ENCODE data around the gene NCOA6. TPM values are rescaled to one million over a fixed set of nuclear protein-coding genes. Genes with fewer than 3 reads are reported as not detected.

The NCOA6 gene
- polyA plus RNA-seq, 1 donor from 2014 or later: 13.0 TPM

DNA sequence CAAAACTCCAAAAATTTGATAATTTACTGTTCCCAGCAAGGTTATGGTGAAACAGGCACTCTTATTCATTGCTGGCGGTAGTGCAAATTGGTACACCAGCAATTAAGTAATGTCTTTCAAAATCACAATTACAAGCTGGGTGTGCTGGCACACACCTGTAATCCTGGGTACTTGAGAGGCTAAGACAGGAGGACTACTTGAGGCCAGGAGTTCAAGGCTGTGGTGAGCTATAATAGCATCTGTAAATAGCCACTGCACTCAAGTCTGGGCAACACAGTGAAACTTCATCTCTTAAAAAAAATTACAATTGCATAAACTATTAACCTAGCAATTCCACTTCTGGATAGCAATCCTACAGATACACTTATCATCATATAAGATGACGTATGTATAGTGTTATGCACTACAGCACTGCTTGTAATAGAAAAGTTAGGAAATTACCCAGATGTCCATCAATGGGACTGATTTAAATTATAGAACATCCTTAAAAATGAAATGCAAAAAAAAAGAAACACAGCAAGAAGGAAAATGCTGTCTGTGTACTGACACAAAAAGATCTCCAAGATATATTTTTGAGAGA is 31.4 kb downstream of the NCOA6 start:
- Histone ChIP-seq H3K36me3 (ENCODE audit: insufficient read depth, low read length) (no peaks in the 10 kb centered on the region), H3K79me2 (replicated peaks; ENCODE audit: insufficient read depth, low read length) (peaks cover 24% of the 10 kb centered on the region), H3K27me3 (ENCODE audit: insufficient read depth, low read depth, low read length) (no peaks in the 10 kb centered on the region), H3K9me2 (ENCODE audit: insufficient read depth, low read length) (no peaks in the 10 kb centered on the region), H3K4me3 (ENCODE audit: low read length) (no peak overlapping the region), H3K9me3 (ENCODE audit: low read length) (no peaks in the 10 kb centered on the region), H3K4me2 (ENCODE audit: low read length) (no peak overlapping the region), H3K9ac (ENCODE audit: low read length) (no peak overlapping the region), H2AFZ (ENCODE audit: low read depth, low read length) (no peak overlapping the region), H4K20me1 (ENCODE audit: insufficient read depth) (no peaks in the 10 kb centered on the region), H3K27ac (ENCODE audit: low read length) (no peak overlapping the region), H3F3A (ENCODE audit: insufficient read depth, low read length, poor library complexity, severe bottlenecking) (no peaks in the 10 kb centered on the region)
- TF ChIP-seq EZH2 (IDR thresholded peaks at IDR 0.05; ENCODE audit: borderline replicate concordance, insufficient read depth, low read length, poor library complexity, severe bottlenecking) (no peak), RAD21 (conservative IDR thresholded peaks at IDR 0.05) (no peak), TAF1 (IDR thresholded peaks at IDR 0.05; ENCODE audit: low read depth) (no peak)

DNA sequence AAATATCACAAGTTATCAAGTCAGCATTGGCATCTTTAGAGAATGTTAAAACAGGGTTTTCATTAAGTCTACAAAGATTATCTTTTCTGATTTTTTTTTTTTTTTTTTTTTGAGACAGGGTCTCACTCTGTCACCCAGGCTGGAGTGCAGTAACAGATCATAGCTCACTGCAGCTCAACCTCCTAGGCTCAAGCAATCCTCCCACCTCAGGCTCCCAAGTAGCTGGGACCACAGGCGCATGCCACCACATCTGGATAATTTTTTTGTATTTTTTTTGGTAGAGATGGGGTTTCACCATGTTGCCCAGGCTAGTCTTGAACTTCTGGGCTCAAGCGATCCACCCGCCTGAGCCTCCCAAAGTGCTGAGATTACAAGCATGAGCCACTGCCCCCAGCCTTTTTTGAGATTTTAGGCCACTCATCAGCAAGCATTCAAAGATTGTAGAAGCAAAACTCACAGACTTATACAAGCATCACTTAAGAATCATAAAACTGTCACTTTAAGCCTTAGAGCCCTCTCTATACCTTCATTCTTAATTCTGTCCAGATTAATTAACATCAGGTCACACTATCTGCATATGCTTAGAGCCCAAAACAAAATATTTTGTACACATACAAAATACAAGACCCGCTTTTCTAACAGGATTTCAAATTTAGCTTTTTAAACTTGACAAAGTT is 32.6 kb downstream of the NCOA6 start:
- no peak overlapping the region for H3K4me3 ChIP-seq (ENCODE audit: low read length)
- no peaks in the 10 kb centered on the region for H4K20me1 ChIP-seq (ENCODE audit: insufficient read depth)
- TF ChIP-seq EZH2 (IDR thresholded peaks at IDR 0.05; ENCODE audit: borderline replicate concordance, insufficient read depth, low read length, poor library complexity, severe bottlenecking): no peak
- TF ChIP-seq TAF1 (IDR thresholded peaks at IDR 0.05; ENCODE audit: low read depth): no peak
- TF ChIP-seq, protein P1, sequence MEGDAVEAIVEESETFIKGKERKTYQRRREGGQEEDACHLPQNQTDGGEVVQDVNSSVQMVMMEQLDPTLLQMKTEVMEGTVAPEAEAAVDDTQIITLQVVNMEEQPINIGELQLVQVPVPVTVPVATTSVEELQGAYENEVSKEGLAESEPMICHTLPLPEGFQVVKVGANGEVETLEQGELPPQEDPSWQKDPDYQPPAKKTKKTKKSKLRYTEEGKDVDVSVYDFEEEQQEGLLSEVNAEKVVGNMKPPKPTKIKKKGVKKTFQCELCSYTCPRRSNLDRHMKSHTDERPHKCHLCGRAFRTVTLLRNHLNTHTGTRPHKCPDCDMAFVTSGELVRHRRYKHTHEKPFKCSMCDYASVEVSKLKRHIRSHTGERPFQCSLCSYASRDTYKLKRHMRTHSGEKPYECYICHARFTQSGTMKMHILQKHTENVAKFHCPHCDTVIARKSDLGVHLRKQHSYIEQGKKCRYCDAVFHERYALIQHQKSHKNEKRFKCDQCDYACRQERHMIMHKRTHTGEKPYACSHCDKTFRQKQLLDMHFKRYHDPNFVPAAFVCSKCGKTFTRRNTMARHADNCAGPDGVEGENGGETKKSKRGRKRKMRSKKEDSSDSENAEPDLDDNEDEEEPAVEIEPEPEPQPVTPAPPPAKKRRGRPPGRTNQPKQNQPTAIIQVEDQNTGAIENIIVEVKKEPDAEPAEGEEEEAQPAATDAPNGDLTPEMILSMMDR (IDR thresholded peaks at IDR 0.05; ENCODE audit: poor library complexity, severe bottlenecking): no peak
- TF ChIP-seq POLR2AphosphoS5 (IDR thresholded peaks at IDR 0.05): no peak
- no peak for TF ChIP-seq RAD21 (conservative IDR thresholded peaks at IDR 0.05)
- TF ChIP-seq, protein P2, sequence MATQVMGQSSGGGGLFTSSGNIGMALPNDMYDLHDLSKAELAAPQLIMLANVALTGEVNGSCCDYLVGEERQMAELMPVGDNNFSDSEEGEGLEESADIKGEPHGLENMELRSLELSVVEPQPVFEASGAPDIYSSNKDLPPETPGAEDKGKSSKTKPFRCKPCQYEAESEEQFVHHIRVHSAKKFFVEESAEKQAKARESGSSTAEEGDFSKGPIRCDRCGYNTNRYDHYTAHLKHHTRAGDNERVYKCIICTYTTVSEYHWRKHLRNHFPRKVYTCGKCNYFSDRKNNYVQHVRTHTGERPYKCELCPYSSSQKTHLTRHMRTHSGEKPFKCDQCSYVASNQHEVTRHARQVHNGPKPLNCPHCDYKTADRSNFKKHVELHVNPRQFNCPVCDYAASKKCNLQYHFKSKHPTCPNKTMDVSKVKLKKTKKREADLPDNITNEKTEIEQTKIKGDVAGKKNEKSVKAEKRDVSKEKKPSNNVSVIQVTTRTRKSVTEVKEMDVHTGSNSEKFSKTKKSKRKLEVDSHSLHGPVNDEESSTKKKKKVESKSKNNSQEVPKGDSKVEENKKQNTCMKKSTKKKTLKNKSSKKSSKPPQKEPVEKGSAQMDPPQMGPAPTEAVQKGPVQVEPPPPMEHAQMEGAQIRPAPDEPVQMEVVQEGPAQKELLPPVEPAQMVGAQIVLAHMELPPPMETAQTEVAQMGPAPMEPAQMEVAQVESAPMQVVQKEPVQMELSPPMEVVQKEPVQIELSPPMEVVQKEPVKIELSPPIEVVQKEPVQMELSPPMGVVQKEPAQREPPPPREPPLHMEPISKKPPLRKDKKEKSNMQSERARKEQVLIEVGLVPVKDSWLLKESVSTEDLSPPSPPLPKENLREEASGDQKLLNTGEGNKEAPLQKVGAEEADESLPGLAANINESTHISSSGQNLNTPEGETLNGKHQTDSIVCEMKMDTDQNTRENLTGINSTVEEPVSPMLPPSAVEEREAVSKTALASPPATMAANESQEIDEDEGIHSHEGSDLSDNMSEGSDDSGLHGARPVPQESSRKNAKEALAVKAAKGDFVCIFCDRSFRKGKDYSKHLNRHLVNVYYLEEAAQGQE (IDR thresholded peaks at IDR 0.05; ENCODE audit: borderline replicate concordance): no peak
- no peak for TF ChIP-seq MXI1 (conservative IDR thresholded peaks at IDR 0.05; ENCODE audit: poor library complexity, severe bottlenecking)
- no peak for TF ChIP-seq SMC3 (conservative IDR thresholded peaks at IDR 0.05; ENCODE audit: poor library complexity)
- TF ChIP-seq EP300 (conservative IDR thresholded peaks at IDR 0.05; ENCODE audit: poor library complexity, severe bottlenecking): no peak
- H3K79me2 ChIP-seq (replicated peaks; ENCODE audit: insufficient read depth, low read length): peaks cover 18% of the 10 kb centered on the region
- H3K27ac ChIP-seq (ENCODE audit: low read length): no peak overlapping the region
- H3F3A ChIP-seq (ENCODE audit: insufficient read depth, low read length, poor library complexity, severe bottlenecking): no peaks in the 10 kb centered on the region
- no peak overlapping the region for H3K4me2 ChIP-seq (ENCODE audit: low read length)
- no peak overlapping the region for H3K9ac ChIP-seq (ENCODE audit: low read length)
- no peaks in the 10 kb centered on the region for H3K36me3 ChIP-seq (ENCODE audit: insufficient read depth, low read length)
- H3K27me3 ChIP-seq (ENCODE audit: insufficient read depth, low read depth, low read length): no peaks in the 10 kb centered on the region
- H3K9me3 ChIP-seq (ENCODE audit: low read length): no peaks in the 10 kb centered on the region
- no peak overlapping the region for H2AFZ ChIP-seq (ENCODE audit: low read depth, low read length)
- no peaks in the 10 kb centered on the region for H3K9me2 ChIP-seq (ENCODE audit: insufficient read depth, low read length)
